Bronchial epithelial cell (primary cell): ENCODE data around the gene MCC. TPM values are rescaled to one million over a fixed set of nuclear protein-coding genes. Genes with fewer than 3 reads are reported as not detected.

Source experiments
- DNase-seq: peaks from one replicate; pipeline ENCODE4 v3.0.0-alpha.2; 2010; ENCODE audit warnings: low read depth
- FAIRE-seq: peaks from 2 replicates; lab custom pipeline; 2011; peaks lifted over from hg19 to GRCh38; lab: Jason Lieb, UNC
- H3K27me3 ChIP-seq: 2 replicates; pipeline ENCODE4 v1.5.1; 2011; ENCODE audit warnings: low read length; ENCODE audit not compliant: control insufficient read depth, insufficient read depth
- H3K36me3 ChIP-seq: 2 replicates; pipeline ENCODE4 v1.5.1; 2011; ENCODE audit warnings: low read length; ENCODE audit not compliant: control insufficient read depth, insufficient read depth
- H3K4me3 ChIP-seq: 2 replicates; pipeline ENCODE4 v1.5.1; 2011; ENCODE audit warnings: mild to moderate bottlenecking, low read depth, low read length, control low read depth
- CTCF ChIP-seq: IDR thresholded peaks from 2 replicates; pipeline ENCODE4 v1.5.1; 2011; ENCODE audit warnings: mild to moderate bottlenecking, moderate library complexity, low read length, control low read depth, inconsistent platforms; ENCODE audit not compliant: insufficient read depth, severe bottlenecking
- total RNA-seq: library from RNA; depleted of rRNA; stranded (reverse); fragments of >200 nt; gene quantifications from 2 replicates; pipeline ENCODE4 v1.2.1, GENCODE V29; 2014

Gene MCC
- total RNA-seq, 1 donor from 2014 or later, result 43.2 TPM

- no peaks in the 10 kb centered on the region for H3K27me3 ChIP-seq
- peaks cover 31% of the 10 kb centered on the region for H3K36me3 ChIP-seq
- TF ChIP-seq CTCF, result no peak
- DNase-seq, result no peak
- FAIRE-seq, result no peak
- H3K4me3 ChIP-seq, result no peak overlapping the region
These were observed 403.2 kb downstream of the MCC start for GRCh38 chr5:113085084-113085414.

- DNase-seq (no peak), FAIRE-seq (no peak)
- Histone ChIP-seq H3K27me3 (no peaks in the 10 kb centered on the region), H3K4me3 (no peak overlapping the region), H3K36me3 (peaks cover 31% of the 10 kb centered on the region)
- TF ChIP-seq CTCF, result no peak
These were observed 403.7 kb downstream of the MCC start for GRCh38 chr5:113084402-113085083.

- Histone ChIP-seq H3K4me3 (no peak overlapping the region), H3K27me3 (no peaks in the 10 kb centered on the region), H3K36me3 (peaks cover 29% of the 10 kb centered on the region)
- no peak for DNase-seq
- TF ChIP-seq CTCF, result no peak
- no peak for FAIRE-seq
These were observed 404.8 kb downstream of the MCC start for GRCh38 chr5:113083481-113083880.

DNA sequence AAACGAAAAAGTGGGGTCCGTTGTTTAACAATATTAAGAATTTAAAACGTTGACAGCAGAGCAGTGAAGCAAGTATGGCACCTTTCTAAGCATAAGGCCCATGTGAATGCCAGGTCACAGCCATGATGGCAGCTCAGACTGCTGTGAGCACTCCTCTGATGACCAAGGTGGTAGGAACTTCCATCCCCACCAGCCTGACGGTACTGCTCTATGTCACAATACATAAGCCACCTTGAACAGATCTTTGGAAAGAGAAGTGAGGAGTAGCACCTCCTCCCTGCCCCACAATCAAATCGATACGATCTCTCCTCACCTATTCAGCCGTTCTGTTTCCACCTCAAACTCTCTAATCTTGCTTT is 405.7 kb downstream of the MCC start:
- FAIRE-seq, result no peak
- no peak for DNase-seq
- Histone ChIP-seq H3K36me3 (peaks cover 28% of the 10 kb centered on the region), H3K4me3 (no peak overlapping the region), H3K27me3 (no peaks in the 10 kb centered on the region)
- TF ChIP-seq CTCF, result no peak

GRCh38 chr5:113081881-113082546 is 406.2 kb downstream of the MCC start:
- TF ChIP-seq CTCF, result no peak
- H3K27me3 ChIP-seq, result no peaks in the 10 kb centered on the region
- no peak overlapping the region for H3K4me3 ChIP-seq
- no peak for FAIRE-seq
- peaks cover 25% of the 10 kb centered on the region for H3K36me3 ChIP-seq
- DNase-seq, result peak; percentile 48
